ENCODE measurements around the gene HS2ST1. TPM values are rescaled to one million over a fixed set of nuclear protein-coding genes. Genes with fewer than 3 reads are reported as not detected.

HS2ST1 gene
- total and polyA plus RNA-seq, 2 donors (not counting 3 experiments of a cell fraction or from before 2014, with no cell fraction given), result 5.5 to 31.2 TPM

GRCh38 chr1:86875722-86876121, 38.7 kb upstream of the HS2ST1 start:
- H3K4me1 ChIP-seq (ENCODE audit: control insufficient read depth, extremely low read depth, insufficient read depth, low read length), result no peaks in the 10 kb centered on the region
- no peak overlapping the region for H3K27ac ChIP-seq (ENCODE audit: insufficient read depth, low read depth, low read length)
- no peak for TF ChIP-seq POLR2AphosphoS5 (IDR thresholded peaks at IDR 0.05; ENCODE audit: insufficient read depth, low read depth, low read length)
- TF ChIP-seq EZH2 (IDR thresholded peaks at IDR 0.05; ENCODE audit: borderline replicate concordance, low read depth, low read length, severe bottlenecking), result no peak
- CTCF ChIA-PET, result interaction anchor here (1.4 kb wide), 1 partner anchor 22 kb away, joined by 4 read pairs; no protein-coding TSS in a partner anchor
- intact Hi-C loops (cut with micrococcal nuclease) (loop anchor here (2.0 kb wide), 1 partner anchor 13 kb away; no protein-coding TSS in a partner anchor), dilution Hi-C loops (cut with MboI; ENCODE audit: extremely low pct_ligation_motif_present, low sequenced_read_pairs) (no loop called here)
- no peaks in the 10 kb centered on the region for H3K9me3 ChIP-seq (replicated peaks; ENCODE audit: control insufficient read depth, insufficient read depth, low read length)
- POLR2A ChIA-PET, result no interaction called here
- no peaks in the 10 kb centered on the region for H3K9me1 ChIP-seq (replicated peaks; ENCODE audit: control insufficient read depth, extremely low read depth, insufficient read depth, low read length)
- H3K36me3 ChIP-seq (ENCODE audit: control insufficient read depth in 2 of 2, extremely low read depth in 1 of 2, insufficient read depth in 2 of 2, low read length in 2 of 2), result peaks cover 0 to 2% of the 10 kb centered on the region in 2 experiments
- FAIRE-seq (no peak), DNase-seq (ENCODE audit: low read depth, low spot score) (no peak)
- no peaks in the 10 kb centered on the region for H4K20me1 ChIP-seq (replicated peaks; ENCODE audit: control insufficient read depth, extremely low read depth, insufficient read depth, low read length)
- no peak overlapping the region for H3K4me3 ChIP-seq (replicated peaks in 1 of 3; ENCODE audit: insufficient read depth in 1 of 3, low read depth in 1 of 3, low read length in 3 of 3)
- H3K9ac ChIP-seq (replicated peaks; ENCODE audit: extremely low read depth, insufficient read depth, low read length), result no peak overlapping the region
- H3K27me3 ChIP-seq (ENCODE audit: control insufficient read depth in 2 of 2, insufficient read depth in 2 of 2, low read length in 2 of 2), result no peaks in the 10 kb centered on the region
- H3K79me2 ChIP-seq (ENCODE audit: control insufficient read depth, insufficient read depth, low read length), result peaks cover 2% of the 10 kb centered on the region
- H3K4me2 ChIP-seq (ENCODE audit: insufficient read depth, low read length), result no peak overlapping the region
- BruUV-seq (replicated peaks), result no TSS peak
- H2AFZ ChIP-seq (ENCODE audit: low read depth, low read length), result no peak overlapping the region

GRCh38 chr1:86887479-86888162, 26.8 kb upstream of the HS2ST1 start:
- Histone ChIP-seq H3K4me2 (ENCODE audit: insufficient read depth, low read length) (no peak overlapping the region), H3K9me3 (replicated peaks; ENCODE audit: control insufficient read depth, insufficient read depth, low read length) (no peaks in the 10 kb centered on the region), H2AFZ (ENCODE audit: low read depth, low read length) (no peak overlapping the region), H3K4me3 (replicated peaks in 1 of 3; ENCODE audit: insufficient read depth in 1 of 3, low read depth in 1 of 3, low read length in 3 of 3) (no peak overlapping the region), H3K79me2 (ENCODE audit: control insufficient read depth, insufficient read depth, low read length) (peaks cover 22% of the 10 kb centered on the region), H3K27ac (ENCODE audit: insufficient read depth, low read depth, low read length) (no peak overlapping the region), H3K36me3 (ENCODE audit: control insufficient read depth in 2 of 2, extremely low read depth in 1 of 2, insufficient read depth in 2 of 2, low read length in 2 of 2) (no peaks in the 10 kb centered on the region), H3K9ac (replicated peaks; ENCODE audit: extremely low read depth, insufficient read depth, low read length) (no peak overlapping the region), H3K4me1 (ENCODE audit: control insufficient read depth, extremely low read depth, insufficient read depth, low read length) (peaks cover 6% of the 10 kb centered on the region), H3K27me3 (ENCODE audit: control insufficient read depth in 2 of 2, insufficient read depth in 2 of 2, low read length in 2 of 2) (no peaks in the 10 kb centered on the region), H3K9me1 (replicated peaks; ENCODE audit: control insufficient read depth, extremely low read depth, insufficient read depth, low read length) (no peaks in the 10 kb centered on the region), H4K20me1 (replicated peaks; ENCODE audit: control insufficient read depth, extremely low read depth, insufficient read depth, low read length) (no peaks in the 10 kb centered on the region)
- ChIA-PET CTCF (interaction anchor here (1.6 kb wide), 1 partner anchor 26 kb away, joined by 4 read pairs; the partner anchor contains the start of genes HS2ST1 and SELENOF), POLR2A (no interaction called here)
- intact Hi-C loops (cut with micrococcal nuclease), result no loop called here
- FAIRE-seq (no peak), DNase-seq (ENCODE audit: low read depth, low spot score) (no peak)
- dilution Hi-C loops (cut with MboI; ENCODE audit: extremely low pct_ligation_motif_present, low sequenced_read_pairs), result no loop called here
- no peak for TF ChIP-seq POLR2A (IDR thresholded peaks at IDR 0.05; ENCODE audit: low read depth, low read length)
- no peak for TF ChIP-seq JUN (IDR thresholded peaks at IDR 0.05; ENCODE audit: borderline replicate concordance, insufficient read depth, insufficient read length, low read depth)
- TF ChIP-seq MAX (IDR thresholded peaks at IDR 0.05; ENCODE audit: insufficient read depth, insufficient read length), result no peak
- no peak for TF ChIP-seq GATA2 (IDR thresholded peaks at IDR 0.05; ENCODE audit: insufficient read depth, insufficient read length, low read depth, low read length)
- TF ChIP-seq FOS (IDR thresholded peaks at IDR 0.05; ENCODE audit: borderline replicate concordance, insufficient read depth, low read length), result no peak
- no peak for TF ChIP-seq MYC (IDR thresholded peaks at IDR 0.05; ENCODE audit: low read depth, low read length)
- no peak for TF ChIP-seq POLR2AphosphoS5 (IDR thresholded peaks at IDR 0.05; ENCODE audit: insufficient read depth, low read depth, low read length)
- no peak for TF ChIP-seq CTCF (IDR thresholded peaks at IDR 0.05; ENCODE audit: extremely low read depth in 1 of 2, insufficient read depth in 1 of 2, low read depth in 1 of 2, low read length in 2 of 2)
- TF ChIP-seq EZH2 (IDR thresholded peaks at IDR 0.05; ENCODE audit: borderline replicate concordance, low read depth, low read length, severe bottlenecking), result no peak
- no TSS peak for BruUV-seq (replicated peaks)
